CD4-positive, alpha-beta T cell (primary cell): ENCODE results near the gene JPT2. TPM values are rescaled to one million over a fixed set of nuclear protein-coding genes. Genes with fewer than 3 reads are reported as not detected.

Experiments used
- ATAC-seq: fragments of 200-7000 bp; cut with Tn5 transposase; one replicate; pipeline ENCODE4 v1.10.0; 2022; ENCODE audit warnings: mild to moderate bottlenecking; ENCODE audit not compliant: poor library complexity
- CTCF ChIA-PET: fragments of 350-600 bp; sonication (Branson Sonifier 250); formaldehyde crosslinking; loops from one replicate; lab custom pipeline; 2021; ENCODE audit warnings: antibody characterized with exemption, inconsistent platforms; lab: Charles Lee
- POLR2A ChIA-PET: fragments of 350-600 bp; sonication (Branson Sonifier 250); formaldehyde crosslinking; loops from one replicate; lab custom pipeline; 2021; ENCODE audit warnings: antibody characterized with exemption, inconsistent platforms; lab: Charles Lee
- DNase-seq, 14 experiments: peaks; one replicate each; pipeline ENCODE4 v3.0.0-alpha.2; 2013 to 2020; ENCODE audit warnings: mixed read lengths in 2 of 14
- H3K27ac ChIP-seq, 2 donors: one replicate each; pipeline versions ENCODE4 v1.5.1 to v1.7.0; 2013; ENCODE audit warnings: low read length in 2 of 2, low read depth in 1 of 2, mild to moderate bottlenecking in 1 of 2
- H3K27me3 ChIP-seq, 2 experiments: 1 replicate in 1 of 2; 2 replicates in 1 of 2; pipeline versions ENCODE4 v1.6.1 to v1.7.0; 2013; ENCODE audit warnings: low read length in 2 of 2, control low read depth in 1 of 2, mild to moderate bottlenecking in 1 of 2, moderate library complexity in 1 of 2; ENCODE audit not compliant: insufficient read depth in 2 of 2, control insufficient read depth in 1 of 2
- H3K36me3 ChIP-seq: one replicate; pipeline ENCODE4 v1.6.1; 2013; ENCODE audit warnings: low read length, control low read depth; ENCODE audit not compliant: insufficient read depth
- H3K4me1 ChIP-seq: one replicate; pipeline ENCODE4 v1.6.1; 2013; ENCODE audit warnings: low read length, control low read depth; ENCODE audit not compliant: insufficient read depth
- H3K4me3 ChIP-seq: one replicate; pipeline ENCODE4 v1.5.1; 2013; ENCODE audit warnings: mild to moderate bottlenecking, low read length, moderate library complexity
- H3K9me3 ChIP-seq, 2 experiments: 1 replicate in 1 of 2; 2 replicates in 1 of 2; pipeline versions ENCODE4 v1.6.1 to v1.7.0; 2013; ENCODE audit warnings: low read length in 2 of 2, mild to moderate bottlenecking in 2 of 2, control low read depth in 1 of 2, moderate library complexity in 1 of 2; ENCODE audit not compliant: control insufficient read depth in 1 of 2, insufficient read depth in 1 of 2
- H3K27ac Mint-ChIP-seq: one replicate; pipeline ENCODE4 v1.8.0; 2020; ENCODE audit warnings: mixed read lengths
- H3K27me3 Mint-ChIP-seq: one replicate; pipeline ENCODE4 v1.8.0; 2021; ENCODE audit warnings: mixed read lengths
- H3K36me3 Mint-ChIP-seq: one replicate; pipeline ENCODE4 v1.8.0; 2021; ENCODE audit warnings: low read depth, mixed read lengths
- H3K4me1 Mint-ChIP-seq: one replicate; pipeline ENCODE4 v1.8.0; 2021; ENCODE audit warnings: low read depth, mixed read lengths
- H3K4me3 Mint-ChIP-seq: one replicate; pipeline ENCODE4 v1.8.0; 2020; ENCODE audit warnings: mild to moderate bottlenecking, mixed read lengths
- H3K9me3 Mint-ChIP-seq: one replicate; pipeline ENCODE4 v1.8.0; 2020; ENCODE audit warnings: mixed read lengths
- CTCF ChIP-seq: fragments of 200-600 bp; IDR thresholded peaks from one replicate; pipeline ENCODE4 v1.8.0; 2022; ENCODE audit warnings: antibody characterized with exemption, mild to moderate bottlenecking
- intact Hi-C, 2 experiments: fragments of 100-400 bp; cut with DNase I in 1 of 2; cut with micrococcal nuclease in 1 of 2; formaldehyde crosslinking; loops; one replicate each; pipeline versions ENCODE4 v1.15.1 to v1.9.0; 2023 to 2025; cut with DNase I, micrococcal nuclease
- total RNA-seq, 174 experiments: library from RNA in 2 of 174; stranded (reverse) in 2 of 174; gene quantifications; one replicate each; pipeline ENCODE4 v1.2.3 and lab custom pipeline; 2021 to 2026

JPT2 gene
- total RNA-seq, 2 experiments from 2014 or later, result 2.5 to 3.2 TPM

DNA sequence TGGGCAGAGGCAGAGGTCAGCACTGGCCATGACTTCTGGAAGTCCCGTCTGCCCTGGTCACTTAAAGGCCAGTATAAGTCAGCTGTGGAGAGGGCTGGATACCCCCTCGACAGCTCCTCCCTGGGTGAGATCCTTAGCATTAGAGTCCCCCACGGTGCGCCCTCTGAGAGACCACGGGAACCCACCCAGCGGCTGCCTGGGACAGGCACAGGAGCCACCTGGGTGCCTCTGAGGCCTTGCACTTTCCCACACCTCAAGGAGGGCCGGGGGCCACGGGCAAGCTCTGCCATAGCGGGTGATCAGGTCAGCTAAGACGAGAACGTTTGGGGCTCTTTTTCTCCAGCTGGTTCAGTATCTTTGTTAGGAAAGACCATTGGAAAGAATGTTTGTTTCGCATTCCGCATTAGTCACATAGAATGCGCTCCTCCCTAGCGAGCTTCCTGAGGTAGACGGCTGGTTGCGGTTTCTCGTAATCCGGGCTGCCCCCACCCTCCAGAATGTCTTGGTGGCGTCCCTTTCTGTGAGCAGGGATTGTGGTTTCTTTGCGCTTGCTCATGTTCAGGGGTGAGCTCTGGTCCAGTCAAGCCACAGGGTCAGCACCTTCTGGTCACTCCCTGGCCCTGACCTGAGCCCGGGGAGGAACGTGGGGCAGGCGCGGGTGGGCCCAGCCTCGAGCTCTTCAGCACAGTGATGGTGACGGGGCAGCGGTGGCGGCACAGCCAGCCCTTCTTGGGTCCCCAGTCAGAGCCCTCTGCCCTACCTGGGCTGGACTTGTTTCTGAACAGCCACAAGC, 68.0 kb downstream of the JPT2 start:
- no peak for DNase-seq
- H3K36me3 ChIP-seq, result peaks cover 67% of the 10 kb centered on the region
- no peak for ATAC-seq
- TF ChIP-seq CTCF, result no peak
- Mint-ChIP-seq H3K9me3 (no peaks in the 10 kb centered on the region), H3K27ac (no peak overlapping the region), H3K36me3 (peaks cover 46% of the 10 kb centered on the region), H3K4me1 (no peaks in the 10 kb centered on the region), H3K4me3 (no peak overlapping the region), H3K27me3 (no peaks in the 10 kb centered on the region)
- ChIA-PET POLR2A (no interaction called here), CTCF (no interaction called here)
- no peak overlapping the region for H3K27ac ChIP-seq
- no peaks in the 10 kb centered on the region for H3K9me3 ChIP-seq
- no peaks in the 10 kb centered on the region for H3K27me3 ChIP-seq
- no peak overlapping the region for H3K4me3 ChIP-seq
- intact Hi-C loops, result no loop called here
- peaks cover 5% of the 10 kb centered on the region for H3K4me1 ChIP-seq

DNA sequence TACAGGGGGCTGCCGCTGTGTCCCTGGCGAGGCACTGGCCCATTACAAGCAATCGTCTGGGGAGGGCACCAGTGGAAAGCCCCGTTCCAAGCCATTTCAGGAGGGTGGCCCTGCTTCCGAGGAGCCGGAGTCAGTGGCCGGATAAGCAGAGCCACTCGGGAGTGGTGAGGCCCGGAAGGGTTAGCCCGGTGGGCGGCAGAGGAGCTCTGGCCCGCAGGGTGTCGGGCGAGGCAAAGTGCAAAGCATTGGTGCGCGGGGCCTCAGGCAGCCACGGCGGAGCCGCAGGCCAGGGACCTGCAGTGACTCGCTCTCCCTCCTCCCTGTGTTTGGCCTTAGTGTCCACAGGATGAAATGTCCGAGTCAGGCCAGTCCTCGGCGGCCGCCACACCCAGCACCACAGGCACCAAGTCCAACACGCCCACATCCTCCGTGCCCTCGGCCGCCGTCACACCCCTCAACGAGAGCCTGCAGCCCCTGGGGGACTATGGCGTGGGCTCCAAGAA, 68.7 kb downstream of the JPT2 start:
- DNase-seq, result no peak
- Histone ChIP-seq H3K36me3 (peaks cover 72% of the 10 kb centered on the region), H3K4me3 (no peak overlapping the region), H3K27ac (no peak overlapping the region), H3K4me1 (peaks cover under 1% of the 10 kb centered on the region), H3K9me3 (no peaks in the 10 kb centered on the region), H3K27me3 (no peaks in the 10 kb centered on the region)
- H3K4me1 Mint-ChIP-seq, result no peaks in the 10 kb centered on the region
- H3K27ac Mint-ChIP-seq, result no peak overlapping the region
- no peak overlapping the region for H3K4me3 Mint-ChIP-seq
- intact Hi-C loops, result no loop called here
- POLR2A ChIA-PET, result no interaction called here
- H3K9me3 Mint-ChIP-seq, result no peaks in the 10 kb centered on the region
- TF ChIP-seq CTCF, result no peak
- CTCF ChIA-PET, result no interaction called here
- H3K27me3 Mint-ChIP-seq, result no peaks in the 10 kb centered on the region
- peaks cover 52% of the 10 kb centered on the region for H3K36me3 Mint-ChIP-seq
- ATAC-seq, result no peak

GRCh38 chr16:1747934-1748333, 69.9 kb downstream of the JPT2 start:
- TF ChIP-seq CTCF, result no peak
- Mint-ChIP-seq H3K4me3 (no peak overlapping the region), H3K4me1 (no peaks in the 10 kb centered on the region), H3K27ac (no peak overlapping the region), H3K27me3 (no peaks in the 10 kb centered on the region), H3K9me3 (no peaks in the 10 kb centered on the region), H3K36me3 (peaks cover 57% of the 10 kb centered on the region)
- DNase-seq (no peak), ATAC-seq (no peak)
- H3K4me3 ChIP-seq, result no peak overlapping the region
- no peaks in the 10 kb centered on the region for H3K4me1 ChIP-seq
- ChIA-PET CTCF (no interaction called here), POLR2A (no interaction called here)
- H3K9me3 ChIP-seq, result no peaks in the 10 kb centered on the region
- no peak overlapping the region for H3K27ac ChIP-seq
- intact Hi-C loops, result no loop called here
- no peaks in the 10 kb centered on the region for H3K27me3 ChIP-seq
- H3K36me3 ChIP-seq, result peaks cover 82% of the 10 kb centered on the region
